Measurements from ENCODE around the gene ZBTB21. TPM values are rescaled to one million over a fixed set of nuclear protein-coding genes. Genes with fewer than 3 reads are reported as not detected.
"Not testable (repeated sequence)": the region's sequence is repeated elsewhere in the genome, so short reads cannot be mapped to it uniquely, and the experiment has no call there.

ZBTB21 gene
- total RNA-seq, 1 experiment from 2014 or later: 18.1 TPM

DNA sequence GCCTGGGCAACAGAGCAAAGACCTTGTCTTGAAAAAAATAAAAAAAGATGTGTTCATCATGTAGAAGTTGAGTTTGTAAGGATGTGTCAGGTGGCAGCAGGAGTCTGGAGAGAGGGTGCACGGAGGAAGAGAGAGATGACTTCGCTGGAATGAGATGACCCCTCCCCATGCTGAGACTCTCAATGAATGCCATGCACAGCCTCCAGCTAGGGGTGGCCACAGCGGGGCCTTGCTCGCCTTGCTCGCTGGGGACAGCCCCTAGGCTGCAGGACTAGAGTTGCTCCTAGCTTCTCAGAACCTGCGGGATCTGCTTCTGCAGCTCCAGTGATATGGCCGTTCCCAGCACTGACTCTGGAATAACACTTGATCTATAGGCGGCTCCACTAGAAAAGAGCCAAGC lies 49.8 kb downstream of the ZBTB21 start:
- no peak overlapping the region for H3K4me2 ChIP-seq (ENCODE audit: insufficient read depth, insufficient read length, low read length)
- H2BK12ac ChIP-seq (ENCODE audit: insufficient read length, low read depth, low read length): no peak overlapping the region
- Mint-ChIP-seq H3K4me1 (peaks cover 14 to 15% of the 10 kb centered on the region in 2 experiments), H3K36me3 (ENCODE audit: insufficient read depth in 1 of 3, low read depth in 3 of 3) (no peaks in the 10 kb centered on the region), H3K9me3 (no peaks in the 10 kb centered on the region), H3K27me3 (ENCODE audit: low read depth) (peaks cover 10% of the 10 kb centered on the region), H3K4me3 (no peak overlapping the region), H3K27ac (no peak overlapping the region)
- H3K56ac ChIP-seq (ENCODE audit: insufficient read length, low read depth, low read length): no peak overlapping the region
- no peak overlapping the region for H2BK120ac ChIP-seq (ENCODE audit: low read depth, low read length, poor library complexity, severe bottlenecking)
- no peaks in the 10 kb centered on the region for H3K79me1 ChIP-seq (ENCODE audit: insufficient read depth, low read depth, low read length, poor library complexity, severe bottlenecking)
- no peak overlapping the region for H3K9ac ChIP-seq (ENCODE audit: extremely low read depth, insufficient read length, low read length)
- H3K79me2 ChIP-seq (ENCODE audit: insufficient read depth, low read length): no peaks in the 10 kb centered on the region
- H3K18ac ChIP-seq (ENCODE audit: insufficient read length, low read depth, low read length): no peak overlapping the region
- no peaks in the 10 kb centered on the region for H3K23me2 ChIP-seq (ENCODE audit: insufficient read length, low read depth, low read length, poor library complexity, severe bottlenecking)
- H2BK15ac ChIP-seq (ENCODE audit: low read depth, low read length): no peak overlapping the region
- no peak overlapping the region for H3K27ac ChIP-seq (ENCODE audit: insufficient read length, low read depth, low read length)
- no peak overlapping the region for H3K23ac ChIP-seq (ENCODE audit: insufficient read length, low read depth, low read length)
- H3K4me1 ChIP-seq (ENCODE audit: insufficient read depth, low read length): no peaks in the 10 kb centered on the region
- H4K5ac ChIP-seq (ENCODE audit: insufficient read length, low read depth, low read length): no peak overlapping the region
- H3K27me3 ChIP-seq (ENCODE audit: insufficient read depth, low read length): no peaks in the 10 kb centered on the region
- H2BK5ac ChIP-seq (ENCODE audit: insufficient read length, low read length): no peak overlapping the region
- H4K8ac ChIP-seq (replicated peaks; ENCODE audit: insufficient read length, low read depth, low read length): no peak overlapping the region
- TF ChIP-seq, protein P1, sequence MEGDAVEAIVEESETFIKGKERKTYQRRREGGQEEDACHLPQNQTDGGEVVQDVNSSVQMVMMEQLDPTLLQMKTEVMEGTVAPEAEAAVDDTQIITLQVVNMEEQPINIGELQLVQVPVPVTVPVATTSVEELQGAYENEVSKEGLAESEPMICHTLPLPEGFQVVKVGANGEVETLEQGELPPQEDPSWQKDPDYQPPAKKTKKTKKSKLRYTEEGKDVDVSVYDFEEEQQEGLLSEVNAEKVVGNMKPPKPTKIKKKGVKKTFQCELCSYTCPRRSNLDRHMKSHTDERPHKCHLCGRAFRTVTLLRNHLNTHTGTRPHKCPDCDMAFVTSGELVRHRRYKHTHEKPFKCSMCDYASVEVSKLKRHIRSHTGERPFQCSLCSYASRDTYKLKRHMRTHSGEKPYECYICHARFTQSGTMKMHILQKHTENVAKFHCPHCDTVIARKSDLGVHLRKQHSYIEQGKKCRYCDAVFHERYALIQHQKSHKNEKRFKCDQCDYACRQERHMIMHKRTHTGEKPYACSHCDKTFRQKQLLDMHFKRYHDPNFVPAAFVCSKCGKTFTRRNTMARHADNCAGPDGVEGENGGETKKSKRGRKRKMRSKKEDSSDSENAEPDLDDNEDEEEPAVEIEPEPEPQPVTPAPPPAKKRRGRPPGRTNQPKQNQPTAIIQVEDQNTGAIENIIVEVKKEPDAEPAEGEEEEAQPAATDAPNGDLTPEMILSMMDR (conservative IDR thresholded peaks at IDR 0.05): no peak
- no peak overlapping the region for H3T11ph ChIP-seq (ENCODE audit: low read length)
- DNase-seq: no peak
- H2BK20ac ChIP-seq (ENCODE audit: low read depth, low read length, poor library complexity, severe bottlenecking): no peak overlapping the region
- H3K14ac ChIP-seq (ENCODE audit: insufficient read depth, low read length): no peak overlapping the region
- H2AK5ac ChIP-seq (ENCODE audit: insufficient read length, low read length): no peak overlapping the region
- no peak overlapping the region for H4K91ac ChIP-seq (ENCODE audit: insufficient read length, low read depth, low read length)
- H3K4ac ChIP-seq (ENCODE audit: low read depth, low read length): no peak overlapping the region
- H3K9me3 ChIP-seq (ENCODE audit: control insufficient read depth, low read depth, low read length): no peaks in the 10 kb centered on the region
- H4K20me1 ChIP-seq (ENCODE audit: control insufficient read depth, insufficient read depth, insufficient read length): no peaks in the 10 kb centered on the region
- no CpG with 5 or more reads among the region's 8 CpGs for WGBS (ENCODE audit: extremely low coverage, insufficient read length, low lambda C conversion rate)
- H2AFZ ChIP-seq (ENCODE audit: low read length): no peak overlapping the region

DNA sequence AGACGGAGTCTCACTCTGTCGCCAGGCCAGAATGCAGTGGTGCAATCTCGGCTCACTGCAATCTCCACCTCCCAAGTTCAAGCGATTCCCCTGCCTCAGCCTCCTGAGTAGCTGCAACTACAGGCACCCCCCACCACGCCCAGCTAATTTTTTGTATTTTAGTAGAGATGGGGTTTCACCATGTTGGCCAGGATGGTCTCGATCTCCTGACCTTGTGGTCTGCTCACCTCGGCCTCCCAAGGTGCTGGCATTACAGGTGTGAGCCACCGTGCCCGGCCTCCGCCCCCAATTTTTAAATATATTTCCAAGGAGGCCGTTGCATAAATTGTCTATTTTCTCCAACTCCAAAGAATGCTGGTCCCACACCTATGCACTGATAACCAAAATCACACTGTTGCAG lies 50.5 kb downstream of the ZBTB21 start:
- not testable (repeated sequence) for H2BK120ac ChIP-seq (ENCODE audit: low read depth, low read length, poor library complexity, severe bottlenecking)

More for the DNA sequence above, 50.5 kb downstream of the ZBTB21 start:
- not testable (repeated sequence) for H3K23ac ChIP-seq (ENCODE audit: insufficient read length, low read depth, low read length); H2BK15ac ChIP-seq (ENCODE audit: low read depth, low read length); H3K9me3 Mint-ChIP-seq; H3K4me2 ChIP-seq (ENCODE audit: insufficient read depth, insufficient read length, low read length); H3K27me3 ChIP-seq (ENCODE audit: insufficient read depth, low read length); H3K4me1 ChIP-seq (ENCODE audit: insufficient read depth, low read length); H3K14ac ChIP-seq (ENCODE audit: insufficient read depth, low read length); H3K9me3 ChIP-seq (ENCODE audit: control insufficient read depth, low read depth, low read length); H4K91ac ChIP-seq (ENCODE audit: insufficient read length, low read depth, low read length); H3K36me3 Mint-ChIP-seq (ENCODE audit: insufficient read depth in 1 of 3, low read depth in 3 of 3); H3K79me1 ChIP-seq (ENCODE audit: insufficient read depth, low read depth, low read length, poor library complexity, severe bottlenecking); H3T11ph ChIP-seq (ENCODE audit: low read length); H3K9ac ChIP-seq (ENCODE audit: extremely low read depth, insufficient read length, low read length); DNase-seq; H3K27ac Mint-ChIP-seq; H4K20me1 ChIP-seq (ENCODE audit: control insufficient read depth, insufficient read depth, insufficient read length); H3K23me2 ChIP-seq (ENCODE audit: insufficient read length, low read depth, low read length, poor library complexity, severe bottlenecking); H3K4ac ChIP-seq (ENCODE audit: low read depth, low read length); H2BK5ac ChIP-seq (ENCODE audit: insufficient read length, low read length); H2AFZ ChIP-seq (ENCODE audit: low read length); H3K79me2 ChIP-seq (ENCODE audit: insufficient read depth, low read length); H3K27ac ChIP-seq (ENCODE audit: insufficient read length, low read depth, low read length); H3K18ac ChIP-seq (ENCODE audit: insufficient read length, low read depth, low read length); H3K56ac ChIP-seq (ENCODE audit: insufficient read length, low read depth, low read length); H2BK20ac ChIP-seq (ENCODE audit: low read depth, low read length, poor library complexity, severe bottlenecking); H3K4me3 Mint-ChIP-seq; H2BK12ac ChIP-seq (ENCODE audit: insufficient read length, low read depth, low read length); H2AK5ac ChIP-seq (ENCODE audit: insufficient read length, low read length); H4K8ac ChIP-seq (replicated peaks; ENCODE audit: insufficient read length, low read depth, low read length); H4K5ac ChIP-seq (ENCODE audit: insufficient read length, low read depth, low read length)
- WGBS (ENCODE audit: extremely low coverage, insufficient read length, low lambda C conversion rate): no CpG with 5 or more reads among the region's 11 CpGs
- H3K27me3 Mint-ChIP-seq (ENCODE audit: low read depth): peaks cover 12% of the 10 kb centered on the region
- H3K4me1 Mint-ChIP-seq: peaks cover 14 to 15% of the 10 kb centered on the region in 2 experiments
